OCI-LY7 (cell line): ENCODE measurements around the gene IGF2.

ENCODE experiments used
- EZH2phosphoT487 ChIP-seq: fragments of 200-600 bp; sonication (generic); IDR thresholded peaks from 2 replicates; pipeline ENCODE4 v1.6.1; 2018; ENCODE audit warnings: low read depth, borderline replicate concordance, mild to moderate bottlenecking, mixed run types, antibody characterized with exemption, low read length, moderate library complexity, mixed read lengths
- TF ChIP-seq, protein P1 (sequence below): fragments of 200-600 bp; sonication (generic); conservative IDR thresholded peaks from 2 replicates; pipeline ENCODE4 v1.5.1; 2014; ENCODE audit warnings: mild to moderate bottlenecking, antibody characterized with exemption, low read length, moderate library complexity, mixed read lengths

- TF ChIP-seq, protein P1, sequence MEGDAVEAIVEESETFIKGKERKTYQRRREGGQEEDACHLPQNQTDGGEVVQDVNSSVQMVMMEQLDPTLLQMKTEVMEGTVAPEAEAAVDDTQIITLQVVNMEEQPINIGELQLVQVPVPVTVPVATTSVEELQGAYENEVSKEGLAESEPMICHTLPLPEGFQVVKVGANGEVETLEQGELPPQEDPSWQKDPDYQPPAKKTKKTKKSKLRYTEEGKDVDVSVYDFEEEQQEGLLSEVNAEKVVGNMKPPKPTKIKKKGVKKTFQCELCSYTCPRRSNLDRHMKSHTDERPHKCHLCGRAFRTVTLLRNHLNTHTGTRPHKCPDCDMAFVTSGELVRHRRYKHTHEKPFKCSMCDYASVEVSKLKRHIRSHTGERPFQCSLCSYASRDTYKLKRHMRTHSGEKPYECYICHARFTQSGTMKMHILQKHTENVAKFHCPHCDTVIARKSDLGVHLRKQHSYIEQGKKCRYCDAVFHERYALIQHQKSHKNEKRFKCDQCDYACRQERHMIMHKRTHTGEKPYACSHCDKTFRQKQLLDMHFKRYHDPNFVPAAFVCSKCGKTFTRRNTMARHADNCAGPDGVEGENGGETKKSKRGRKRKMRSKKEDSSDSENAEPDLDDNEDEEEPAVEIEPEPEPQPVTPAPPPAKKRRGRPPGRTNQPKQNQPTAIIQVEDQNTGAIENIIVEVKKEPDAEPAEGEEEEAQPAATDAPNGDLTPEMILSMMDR, result no peak
- TF ChIP-seq EZH2phosphoT487, result no peak
These were observed 10.3 kb upstream of the IGF2 start for GRCh38 chr11:2149460-2149859.
